Measurements from ENCODE around the gene C4orf51.

The C4orf51 gene

DNA sequence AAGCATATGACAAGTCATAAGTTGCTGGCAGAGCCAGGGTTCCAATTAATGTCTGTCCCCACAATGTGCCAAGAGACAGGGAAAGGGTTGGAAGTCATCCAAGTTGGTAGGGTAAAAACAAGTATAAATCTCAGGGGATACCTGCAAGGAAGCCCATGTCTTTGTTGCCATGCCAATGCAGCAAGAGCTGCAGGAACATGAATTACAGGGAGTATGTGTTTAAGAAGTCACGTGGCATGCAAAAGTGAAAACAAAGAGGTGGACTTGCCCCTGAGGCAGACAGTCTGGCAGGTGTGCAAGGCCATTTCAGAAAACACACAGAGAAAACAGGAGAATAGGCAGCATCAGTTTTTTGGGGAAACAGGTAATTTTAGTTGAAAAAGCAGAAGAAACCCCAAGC is 29.4 kb downstream of the C4orf51 start:
- TF ChIP-seq, protein P1, sequence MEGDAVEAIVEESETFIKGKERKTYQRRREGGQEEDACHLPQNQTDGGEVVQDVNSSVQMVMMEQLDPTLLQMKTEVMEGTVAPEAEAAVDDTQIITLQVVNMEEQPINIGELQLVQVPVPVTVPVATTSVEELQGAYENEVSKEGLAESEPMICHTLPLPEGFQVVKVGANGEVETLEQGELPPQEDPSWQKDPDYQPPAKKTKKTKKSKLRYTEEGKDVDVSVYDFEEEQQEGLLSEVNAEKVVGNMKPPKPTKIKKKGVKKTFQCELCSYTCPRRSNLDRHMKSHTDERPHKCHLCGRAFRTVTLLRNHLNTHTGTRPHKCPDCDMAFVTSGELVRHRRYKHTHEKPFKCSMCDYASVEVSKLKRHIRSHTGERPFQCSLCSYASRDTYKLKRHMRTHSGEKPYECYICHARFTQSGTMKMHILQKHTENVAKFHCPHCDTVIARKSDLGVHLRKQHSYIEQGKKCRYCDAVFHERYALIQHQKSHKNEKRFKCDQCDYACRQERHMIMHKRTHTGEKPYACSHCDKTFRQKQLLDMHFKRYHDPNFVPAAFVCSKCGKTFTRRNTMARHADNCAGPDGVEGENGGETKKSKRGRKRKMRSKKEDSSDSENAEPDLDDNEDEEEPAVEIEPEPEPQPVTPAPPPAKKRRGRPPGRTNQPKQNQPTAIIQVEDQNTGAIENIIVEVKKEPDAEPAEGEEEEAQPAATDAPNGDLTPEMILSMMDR (IDR thresholded peaks at IDR 0.05): no peak
- Histone ChIP-seq H3K4me1 (peaks cover 0 to 6% (median 0%) of the 10 kb centered on the region in 4 donors), H3K27me3 (no peaks in the 10 kb centered on the region), H3K4me3 (no peak overlapping the region), H3K27ac (no peak overlapping the region), H3K9me3 (peaks cover 0 to 15% (median 0%) of the 10 kb centered on the region in 3 donors), H3K36me3 (no peaks in the 10 kb centered on the region)
- intact Hi-C loops (cut with DNase I; ENCODE audit: low total_unique reads): no loop called here
- DNase-seq: no peak

DNA sequence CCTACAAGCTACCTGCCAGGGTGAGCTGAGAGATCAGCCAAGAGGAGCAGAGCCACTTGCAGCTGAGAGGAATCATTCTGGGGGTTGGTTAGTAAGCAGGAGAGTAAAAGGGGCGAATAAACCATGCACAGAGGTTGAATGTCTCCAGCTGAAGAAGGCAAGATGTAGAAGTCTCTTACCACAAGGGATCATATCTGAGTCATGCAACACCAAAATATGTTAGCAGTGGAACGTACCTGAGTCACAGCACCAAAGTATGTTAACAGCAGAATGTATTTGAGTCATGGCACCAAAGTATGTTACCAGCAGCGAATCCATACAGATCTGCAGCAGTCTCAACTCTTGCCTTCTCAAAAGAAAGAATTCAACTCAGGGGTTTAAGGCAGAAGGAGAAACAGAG is 29.9 kb downstream of the C4orf51 start:
- Histone ChIP-seq H3K27me3 (no peaks in the 10 kb centered on the region), H3K9me3 (peaks cover 0 to 15% (median 0%) of the 10 kb centered on the region in 3 donors), H3K27ac (no peak overlapping the region), H3K36me3 (no peaks in the 10 kb centered on the region), H3K4me3 (no peak overlapping the region), H3K4me1 (peaks cover 0 to 3% (median 0%) of the 10 kb centered on the region in 4 donors)
- intact Hi-C loops (cut with DNase I; ENCODE audit: low total_unique reads): no loop called here
- TF ChIP-seq, protein P1 (IDR thresholded peaks at IDR 0.05): no peak
- no peak for DNase-seq

DNA sequence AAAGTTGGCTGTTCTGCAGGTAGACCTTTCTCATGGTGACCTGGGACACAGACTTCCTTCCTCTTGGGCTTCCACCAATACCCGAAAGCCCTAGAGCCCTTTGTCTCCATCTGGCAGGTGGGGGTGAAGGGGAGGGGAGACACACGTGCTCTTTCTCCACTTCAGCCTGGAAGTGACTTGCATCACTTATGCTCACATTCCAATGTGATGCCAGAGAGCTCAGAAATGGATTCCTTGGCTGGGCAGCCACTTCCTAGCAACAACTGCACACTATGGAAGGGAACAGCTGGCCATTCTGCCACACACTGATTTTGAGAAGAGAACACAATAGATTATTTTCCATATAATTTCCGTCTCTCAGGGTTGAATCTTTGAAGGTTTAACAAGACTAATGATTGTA is 36.3 kb downstream of the C4orf51 start:
- intact Hi-C loops (cut with DNase I; ENCODE audit: low total_unique reads): no loop called here
- Histone ChIP-seq H3K4me1 (no peaks in the 10 kb centered on the region), H3K27ac (no peak overlapping the region), H3K27me3 (no peaks in the 10 kb centered on the region), H3K9me3 (peaks cover 0 to 6% (median 0%) of the 10 kb centered on the region in 3 donors), H3K4me3 (no peak overlapping the region), H3K36me3 (no peaks in the 10 kb centered on the region)
- DNase-seq: no peak
- TF ChIP-seq, protein P1 (IDR thresholded peaks at IDR 0.05): no peak

DNA sequence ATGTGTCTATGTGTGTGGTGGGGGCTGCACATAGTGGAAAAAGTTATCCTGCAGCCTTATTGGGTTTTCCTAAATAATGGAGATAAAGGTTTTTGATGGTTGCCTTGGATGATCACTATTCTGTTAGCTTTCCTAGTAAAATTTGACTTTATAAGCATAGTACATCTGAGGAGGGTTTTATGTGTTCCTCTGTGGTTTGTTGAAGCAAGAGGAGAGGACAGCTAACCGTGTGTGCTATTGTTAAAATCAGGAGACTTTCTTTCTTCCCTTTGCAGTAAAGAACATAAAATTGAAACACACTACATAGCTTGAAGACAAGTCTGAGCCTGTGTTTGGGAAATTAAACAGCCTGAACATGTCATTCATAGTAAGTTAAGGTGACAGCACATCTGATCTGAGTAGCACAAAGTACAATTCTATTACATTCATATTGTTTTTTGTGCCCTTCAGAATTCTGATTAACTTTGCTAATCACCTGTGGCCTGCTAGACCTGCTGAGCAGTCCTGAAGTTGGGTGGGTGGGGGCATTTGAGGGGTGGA is 36.8 kb downstream of the C4orf51 start:
- Histone ChIP-seq H3K36me3 (no peaks in the 10 kb centered on the region), H3K9me3 (peaks cover 0 to 1% (median 0%) of the 10 kb centered on the region in 3 donors), H3K4me1 (no peaks in the 10 kb centered on the region), H3K27ac (no peak overlapping the region), H3K4me3 (no peak overlapping the region), H3K27me3 (no peaks in the 10 kb centered on the region)
- no peak for DNase-seq
- intact Hi-C loops (cut with DNase I; ENCODE audit: low total_unique reads): no loop called here
- TF ChIP-seq, protein P1 (IDR thresholded peaks at IDR 0.05): no peak

DNA sequence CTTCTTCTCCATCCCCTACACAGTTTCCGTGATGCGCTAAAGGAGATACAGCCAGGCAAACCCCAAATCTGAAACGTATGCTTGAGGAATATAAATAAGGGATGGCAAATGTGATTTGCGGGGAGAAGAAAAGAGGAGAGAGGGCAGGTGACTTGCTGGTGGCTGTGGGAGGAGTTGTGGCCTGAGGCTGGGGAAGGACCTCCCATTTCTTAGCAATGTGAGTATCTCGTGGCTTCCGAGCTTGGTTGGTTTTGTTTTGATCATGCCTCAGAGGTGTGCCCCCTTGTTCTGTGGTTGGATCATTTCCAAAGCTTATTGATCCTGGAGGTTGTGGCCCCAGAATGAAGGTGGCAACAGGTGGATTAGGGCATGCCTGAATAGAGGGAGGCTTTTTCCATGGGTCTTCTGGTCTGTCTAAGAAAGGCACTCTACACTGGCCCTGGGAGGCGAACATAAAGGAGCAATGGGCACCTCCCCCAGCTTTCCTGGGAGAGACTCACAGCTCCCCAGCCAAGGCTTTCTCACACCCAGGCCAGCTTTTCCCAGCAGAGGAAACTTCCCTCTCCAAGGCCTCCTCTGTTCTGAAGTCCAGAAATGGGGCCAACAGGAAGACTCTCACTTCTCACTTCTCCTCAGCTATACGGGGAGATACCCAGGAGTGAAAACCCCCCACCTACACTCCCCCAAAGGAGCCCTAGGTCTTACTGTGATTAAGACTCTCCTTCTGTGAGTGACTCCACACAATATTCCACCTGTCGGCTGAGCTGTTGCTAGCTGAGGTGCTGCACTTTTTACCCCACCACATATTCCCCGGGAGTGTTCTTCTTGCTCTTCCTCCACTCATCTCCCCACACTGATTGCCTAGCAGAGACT is 40.0 kb downstream of the C4orf51 start:
- intact Hi-C loops (cut with DNase I; ENCODE audit: low total_unique reads): no loop called here

More for the DNA sequence above, 40.0 kb downstream of the C4orf51 start:
- no peaks in the 10 kb centered on the region for H3K27me3 ChIP-seq
- no peaks in the 10 kb centered on the region for H3K4me1 ChIP-seq
- H3K4me3 ChIP-seq: no peak overlapping the region
- TF ChIP-seq, protein P1 (IDR thresholded peaks at IDR 0.05): no peak
- no peaks in the 10 kb centered on the region for H3K36me3 ChIP-seq
- no peaks in the 10 kb centered on the region for H3K9me3 ChIP-seq
- no peak for DNase-seq
- H3K27ac ChIP-seq: no peak overlapping the region

All from tibial artery (tissue), 4 donors.